Hepatocyte (in vitro differentiated cells): Measurements from ENCODE around the gene PPM1A. TPM values are rescaled to one million over a fixed set of nuclear protein-coding genes. Genes with fewer than 3 reads are reported as not detected.
A peak's percentile ranks its signal among the peaks of the same experiment; 100 is the strongest.

Experiments used
- DNase-seq: peaks from one replicate; pipeline ENCODE4 v3.0.0-alpha.2; 2016; ENCODE audit warnings: low spot score
- H2AFZ ChIP-seq: fragments of 200-600 bp; sonication (generic); 2 replicates; pipeline ENCODE4 v1.6.0; 2016; ENCODE audit warnings: antibody characterized with exemption, mild to moderate bottlenecking
- H3K27ac ChIP-seq: fragments of 200-600 bp; sonication (generic); 2 replicates; pipeline ENCODE4 v1.5.1; 2016; ENCODE audit warnings: mild to moderate bottlenecking
- H3K27me3 ChIP-seq: fragments of 200-600 bp; sonication (generic); 2 replicates; pipeline ENCODE4 v1.6.1; 2016
- H3K36me3 ChIP-seq: fragments of 200-600 bp; sonication (generic); replicated peaks from 2 replicates; pipeline ENCODE4 v1.5.1; 2016; ENCODE audit warnings: low read depth; ENCODE audit not compliant: insufficient read depth
- H3K4me1 ChIP-seq: fragments of 200-600 bp; sonication (generic); 2 replicates; pipeline ENCODE4 v1.5.1; 2016; ENCODE audit warnings: mild to moderate bottlenecking, moderate library complexity; ENCODE audit not compliant: insufficient read depth
- H3K4me2 ChIP-seq: fragments of 200-600 bp; sonication (generic); 2 replicates; pipeline ENCODE4 v1.6.0; 2016
- H3K4me3 ChIP-seq: fragments of 200-600 bp; sonication (generic); 2 replicates; pipeline ENCODE4 v1.5.1; 2016; ENCODE audit warnings: mild to moderate bottlenecking
- H3K79me2 ChIP-seq: fragments of 200-600 bp; sonication (generic); 2 replicates; pipeline ENCODE4 v1.6.0; 2017; ENCODE audit warnings: mild to moderate bottlenecking
- H3K9me2 ChIP-seq: fragments of 200-600 bp; sonication (generic); replicated peaks from 2 replicates; pipeline ENCODE4 v1.6.0; 2017; ENCODE audit warnings: mild to moderate bottlenecking; ENCODE audit not compliant: insufficient read depth
- H3K9me3 ChIP-seq: fragments of 200-600 bp; sonication (generic); 2 replicates; pipeline ENCODE4 v1.5.1; 2016; ENCODE audit warnings: low read depth, mild to moderate bottlenecking
- H4K20me1 ChIP-seq: fragments of 200-600 bp; sonication (generic); 2 replicates; pipeline ENCODE4 v1.6.0; 2016; ENCODE audit warnings: mild to moderate bottlenecking; ENCODE audit not compliant: insufficient read depth, poor library complexity, severe bottlenecking
- CTCF ChIP-seq: fragments of 200-600 bp; sonication (generic); IDR thresholded peaks from 2 replicates; pipeline ENCODE4 v1.5.1; 2016; ENCODE audit warnings: antibody characterized with exemption, mild to moderate bottlenecking; ENCODE audit not compliant: poor library complexity
- EZH2 ChIP-seq: fragments of 200-600 bp; sonication (generic); IDR thresholded peaks from 2 replicates; pipeline ENCODE4 v1.6.1; 2016; ENCODE audit warnings: antibody characterized with exemption, mild to moderate bottlenecking, borderline replicate concordance
- EZH2phosphoT487 ChIP-seq: fragments of 200-600 bp; sonication (generic); IDR thresholded peaks from one replicate; pipeline ENCODE4 v1.6.1; 2018; ENCODE audit warnings: antibody characterized with exemption, mild to moderate bottlenecking, low read depth, moderate library complexity; ENCODE audit not compliant: unreplicated experiment, severe bottlenecking
- WGBS: methylation state at CpG from one replicate; pipeline ENCODE4 v1.1.6; 2016; ENCODE audit warnings: low lambda C conversion rate; ENCODE audit errors: missing lambda C conversion rate; 5-methylcytosine and 5-hydroxymethylcytosine counted together
- polyA plus RNA-seq: library from polyadenylated mRNA; unstranded; fragments of >200 nt; fragmentation: Nextera tagmentation; extraction: Ambion mirVana; gene quantifications from 2 replicates; pipeline ENCODE4 v1.2.1, GENCODE V29; 2016
- total RNA-seq: library from RNA; depleted of rRNA; stranded (reverse); fragments of >200 nt; gene quantifications from 2 replicates; pipeline ENCODE4 v1.2.3, GENCODE V29; 2014

PPM1A gene
- total and polyA plus RNA-seq, 2 experiments from 2014 or later: 24.2 to 41.7 TPM

GRCh38 chr14:60245380-60246177, 3.4 kb upstream of the PPM1A start:
- H3K4me2 ChIP-seq: no peak overlapping the region
- H3K27ac ChIP-seq: no peak overlapping the region
- peaks cover 8% of the 10 kb centered on the region for H3K79me2 ChIP-seq
- H3K36me3 ChIP-seq: no peaks in the 10 kb centered on the region
- no peaks in the 10 kb centered on the region for H3K27me3 ChIP-seq
- H4K20me1 ChIP-seq: peaks cover 7% of the 10 kb centered on the region
- no peak for DNase-seq
- no peak overlapping the region for H2AFZ ChIP-seq
- H3K4me3 ChIP-seq: no peak overlapping the region
- TF ChIP-seq EZH2 (no peak), EZH2phosphoT487 (no peak), CTCF (no peak)
- H3K9me3 ChIP-seq: no peaks in the 10 kb centered on the region
- no peaks in the 10 kb centered on the region for H3K9me2 ChIP-seq
- no peaks in the 10 kb centered on the region for H3K4me1 ChIP-seq
- WGBS: 76% methylated on average over 2 of the region's 2 CpGs

GRCh38 chr14:60247994-60248696, 876 bp upstream of the PPM1A start:
- Histone ChIP-seq H3K4me2 (peak overlapping the region; percentile 89), H3K4me1 (peaks cover 21% of the 10 kb centered on the region), H4K20me1 (peaks cover 33% of the 10 kb centered on the region), H3K27ac (peak overlapping the region; percentile 99), H3K9me2 (no peaks in the 10 kb centered on the region), H2AFZ (peak overlapping the region; percentile 82), H3K36me3 (no peaks in the 10 kb centered on the region), H3K4me3 (peak overlapping the region; percentile 46), H3K9me3 (no peaks in the 10 kb centered on the region), H3K79me2 (peaks cover 33% of the 10 kb centered on the region), H3K27me3 (no peaks in the 10 kb centered on the region)
- peak; percentile 94 for DNase-seq
- 3% methylated on average over 27 of the region's 27 CpGs for WGBS
- no peak for TF ChIP-seq EZH2phosphoT487
- no peak for TF ChIP-seq CTCF
- TF ChIP-seq EZH2: no peak

GRCh38 chr14:60249321-60250256, 568 bp downstream of the PPM1A start:
- peak; percentile 88 for DNase-seq
- Histone ChIP-seq H3K4me2 (peak overlapping the region; percentile 88), H3K4me1 (peaks cover 28% of the 10 kb centered on the region), H3K9me3 (no peaks in the 10 kb centered on the region), H3K4me3 (peak overlapping the region; percentile 88), H3K9me2 (no peaks in the 10 kb centered on the region), H3K27ac (peak overlapping the region; percentile 98), H2AFZ (peak overlapping the region; percentile 61), H3K79me2 (peaks cover 48% of the 10 kb centered on the region), H4K20me1 (peaks cover 45% of the 10 kb centered on the region), H3K36me3 (no peaks in the 10 kb centered on the region), H3K27me3 (no peaks in the 10 kb centered on the region)
- no peak for TF ChIP-seq EZH2phosphoT487
- no peak for TF ChIP-seq CTCF
- no peak for TF ChIP-seq EZH2
- WGBS: under 1% methylated on average over 32 of the region's 107 CpGs
